ENCODE data around the gene CORO2A. TPM values are rescaled to one million over a fixed set of nuclear protein-coding genes. Genes with fewer than 3 reads are reported as not detected.
A peak's percentile ranks its signal among the peaks of the same experiment; 100 is the strongest.

Gene CORO2A
- total and polyA plus RNA-seq, 2 of the 13 experiments (the other 11 are each of a cell fraction or from before 2014, with no cell fraction given) = 14.4 to 15.3 TPM

DNA sequence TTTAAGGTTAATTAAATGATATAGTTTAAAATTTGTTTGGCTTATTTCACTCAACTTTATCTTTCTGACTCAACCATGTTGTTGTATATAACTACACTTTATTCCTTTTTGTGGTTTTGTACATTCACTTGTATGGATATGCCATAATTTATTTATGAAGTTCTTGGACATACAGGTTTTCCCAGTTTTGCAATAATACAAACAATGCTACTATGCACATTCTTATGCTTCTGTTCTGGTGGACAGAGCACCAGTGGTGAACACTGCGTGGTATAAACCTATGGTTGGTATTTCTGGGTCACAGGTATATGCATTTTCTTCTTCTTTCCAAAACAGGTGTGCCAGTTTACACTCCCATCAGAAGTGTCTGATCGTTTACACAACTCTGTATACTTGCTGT, 37.8 kb downstream of the CORO2A start:
- FAIRE-seq (no peak), ATAC-seq (no peak), DNase-seq (ENCODE audit: low spot score) (no peak)
- intact Hi-C loops (cut with micrococcal nuclease; ENCODE audit: unreplicated experiment) = no loop called here
- H3K4me2 ChIP-seq (ENCODE audit: low read depth, low read length) = no peak overlapping the region
- 96% methylated on average over 2 of the region's 2 CpGs for WGBS (ENCODE audit: low lambda C conversion rate)
- TF ChIP-seq ZNF724P (CRISPR knock-in tag; IDR thresholded peaks at IDR 0.05; ENCODE audit: borderline replicate concordance) = no peak
- TF ChIP-seq TAF15 (IDR thresholded peaks at IDR 0.05; ENCODE audit: low read depth, low read length, poor library complexity, severe bottlenecking) = no peak
- TF ChIP-seq ATF1 (CRISPR knock-in tag; IDR thresholded peaks at IDR 0.05) = no peak
- TF ChIP-seq ADNP (CRISPR knock-in tag; IDR thresholded peaks at IDR 0.05) = no peak
- no peak for TF ChIP-seq TEAD3 (CRISPR knock-in tag; optimal IDR thresholded peaks at IDR 0.05; ENCODE audit: borderline replicate concordance)
- TF ChIP-seq, protein P1, sequence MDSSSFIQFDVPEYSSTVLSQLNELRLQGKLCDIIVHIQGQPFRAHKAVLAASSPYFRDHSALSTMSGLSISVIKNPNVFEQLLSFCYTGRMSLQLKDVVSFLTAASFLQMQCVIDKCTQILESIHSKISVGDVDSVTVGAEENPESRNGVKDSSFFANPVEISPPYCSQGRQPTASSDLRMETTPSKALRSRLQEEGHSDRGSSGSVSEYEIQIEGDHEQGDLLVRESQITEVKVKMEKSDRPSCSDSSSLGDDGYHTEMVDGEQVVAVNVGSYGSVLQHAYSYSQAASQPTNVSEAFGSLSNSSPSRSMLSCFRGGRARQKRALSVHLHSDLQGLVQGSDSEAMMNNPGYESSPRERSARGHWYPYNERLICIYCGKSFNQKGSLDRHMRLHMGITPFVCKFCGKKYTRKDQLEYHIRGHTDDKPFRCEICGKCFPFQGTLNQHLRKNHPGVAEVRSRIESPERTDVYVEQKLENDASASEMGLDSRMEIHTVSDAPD (CRISPR knock-in tag; IDR thresholded peaks at IDR 0.05) = no peak
- no peak for TF ChIP-seq ZNF562 (CRISPR knock-in tag; IDR thresholded peaks at IDR 0.05; ENCODE audit: borderline replicate concordance)
- no peak for TF ChIP-seq CHD4 (IDR thresholded peaks at IDR 0.05; ENCODE audit: borderline replicate concordance, low read length)
- no peak for TF ChIP-seq LCORL (IDR thresholded peaks at IDR 0.05)
- no peak for TF ChIP-seq LCORL (CRISPR knock-in tag; IDR thresholded peaks at IDR 0.05)
- TF ChIP-seq DNMT3B (CRISPR knock-in tag; conservative IDR thresholded peaks at IDR 0.05) = no peak
- no peak for TF ChIP-seq NFKBIZ (CRISPR knock-in tag; IDR thresholded peaks at IDR 0.05)
- no peak for TF ChIP-seq NCOA1 (CRISPR knock-in tag; IDR thresholded peaks at IDR 0.05)
- no peak for TF ChIP-seq BORCS8-MEF2B (CRISPR knock-in tag; IDR thresholded peaks at IDR 0.05)
- TF ChIP-seq, protein P2, sequence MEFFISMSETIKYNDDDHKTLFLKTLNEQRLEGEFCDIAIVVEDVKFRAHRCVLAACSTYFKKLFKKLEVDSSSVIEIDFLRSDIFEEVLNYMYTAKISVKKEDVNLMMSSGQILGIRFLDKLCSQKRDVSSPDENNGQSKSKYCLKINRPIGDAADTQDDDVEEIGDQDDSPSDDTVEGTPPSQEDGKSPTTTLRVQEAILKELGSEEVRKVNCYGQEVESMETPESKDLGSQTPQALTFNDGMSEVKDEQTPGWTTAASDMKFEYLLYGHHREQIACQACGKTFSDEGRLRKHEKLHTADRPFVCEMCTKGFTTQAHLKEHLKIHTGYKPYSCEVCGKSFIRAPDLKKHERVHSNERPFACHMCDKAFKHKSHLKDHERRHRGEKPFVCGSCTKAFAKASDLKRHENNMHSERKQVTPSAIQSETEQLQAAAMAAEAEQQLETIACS (CRISPR knock-in tag; IDR thresholded peaks at IDR 0.05) = no peak
- TF ChIP-seq ZNF138 (CRISPR knock-in tag; IDR thresholded peaks at IDR 0.05; ENCODE audit: low read depth) = no peak
- TF ChIP-seq PRPF4 (IDR thresholded peaks at IDR 0.05; ENCODE audit: low read depth, low read length, poor library complexity, severe bottlenecking) = no peak
- TF ChIP-seq, protein P3, sequence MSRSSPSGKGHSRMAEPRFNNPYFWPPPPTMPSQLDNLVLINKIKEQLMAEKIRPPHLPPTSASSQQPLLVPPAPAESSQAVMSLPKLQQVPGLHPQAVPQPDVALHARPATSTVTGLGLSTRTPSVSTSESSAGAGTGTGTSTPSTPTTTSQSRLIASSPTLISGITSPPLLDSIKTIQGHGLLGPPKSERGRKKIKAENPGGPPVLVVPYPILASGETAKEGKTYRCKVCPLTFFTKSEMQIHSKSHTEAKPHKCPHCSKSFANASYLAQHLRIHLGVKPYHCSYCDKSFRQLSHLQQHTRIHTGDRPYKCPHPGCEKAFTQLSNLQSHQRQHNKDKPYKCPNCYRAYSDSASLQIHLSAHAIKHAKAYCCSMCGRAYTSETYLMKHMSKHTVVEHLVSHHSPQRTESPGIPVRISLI (CRISPR knock-in tag; IDR thresholded peaks at IDR 0.05; ENCODE audit: borderline replicate concordance) = no peak
- TF ChIP-seq PPARG (CRISPR knock-in tag; conservative IDR thresholded peaks at IDR 0.05) = no peak
- TF ChIP-seq ZNF205 (CRISPR knock-in tag; IDR thresholded peaks at IDR 0.05) = no peak
- no peak for TF ChIP-seq AGO2 (optimal IDR thresholded peaks at IDR 0.05; ENCODE audit: low read depth, low read length)
- no peak overlapping the region for H2AFZ ChIP-seq (ENCODE audit: low read length)
- H3K9me3 ChIP-seq (ENCODE audit: low read length) = no peaks in the 10 kb centered on the region
- no peak overlapping the region for H3K9ac ChIP-seq (ENCODE audit: insufficient read depth, low read depth, low read length)
- H3K4me3 ChIP-seq (replicated peaks in 1 of 3; ENCODE audit: insufficient read depth in 1 of 3, low read depth in 2 of 3, low read length in 3 of 3) = no peak overlapping the region
- ChIA-PET CTCF (ENCODE audit: low intra/inter-chr PET ratio, low total read pairs) (no interaction called here), POLR2A (no interaction called here)
- no peaks in the 10 kb centered on the region for H4K20me1 ChIP-seq (ENCODE audit: insufficient read depth, low read length)
- in situ Hi-C loops (cut with HindIII; ENCODE audit: extremely low pct_ligation_motif_present, low pct_unique_long_range_greater_than_20kb) = no loop called here
- no peak overlapping the region for H3K27ac ChIP-seq (ENCODE audit: extremely low read length, insufficient read depth, low read length)
- peaks cover 5 to 25% of the 10 kb centered on the region in 2 experiments; a peak in 4 of 5 replicates for H3K36me3 ChIP-seq (replicated peaks in 1 of 2; ENCODE audit: control insufficient read depth in 1 of 2, insufficient read depth in 2 of 2, low read length in 2 of 2)
- peaks cover 54% of the 10 kb centered on the region for H3K4me1 ChIP-seq (ENCODE audit: insufficient read depth, low read length)
- H3K79me2 ChIP-seq (ENCODE audit: insufficient read depth, low read length) = no peaks in the 10 kb centered on the region
- H3K27me3 ChIP-seq (ENCODE audit: control insufficient read depth in 1 of 2, insufficient read depth in 2 of 2, low read length in 2 of 2) = no peaks in the 10 kb centered on the region
- TSS peak; percentile 38 for BruUV-seq (replicated peaks)

All from HepG2 (cell line).